GM21723 (cell line): ENCODE results near the gene UGT1A7.
"Not testable (repeated sequence)": the region's sequence is repeated elsewhere in the genome, so short reads cannot be mapped to it uniquely, and the experiment has no call there.

Experiments
- ATAC-seq: cut with Tn5 transposase; IDR thresholded peaks from one replicate; pipeline ENCODE4 v1.9.1; 2021; ENCODE audit warnings: mild to moderate bottlenecking, moderate library complexity; ENCODE audit not compliant: unreplicated experiment

Gene UGT1A7

DNA sequence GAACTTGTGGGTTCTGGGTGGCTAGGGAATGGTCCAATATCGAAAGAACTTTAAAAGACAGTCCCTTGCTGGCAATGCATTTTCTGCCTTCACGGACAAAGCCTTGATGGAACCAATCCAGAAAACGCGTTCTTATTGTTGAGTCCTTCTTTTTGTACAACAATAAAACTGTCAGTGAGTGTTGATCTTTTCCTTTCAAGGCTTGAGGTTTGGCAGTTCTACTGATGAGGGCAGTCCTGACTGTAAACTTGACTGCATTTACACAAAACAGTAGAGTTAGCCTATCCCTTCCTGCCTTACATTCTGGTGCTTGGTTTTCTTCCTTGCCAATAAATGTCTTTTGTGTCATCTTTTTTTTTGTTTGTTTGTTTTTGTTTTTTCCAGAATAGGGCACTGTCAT lies 2.5 kb upstream of the UGT1A7 start:
- no peak for ATAC-seq

DNA sequence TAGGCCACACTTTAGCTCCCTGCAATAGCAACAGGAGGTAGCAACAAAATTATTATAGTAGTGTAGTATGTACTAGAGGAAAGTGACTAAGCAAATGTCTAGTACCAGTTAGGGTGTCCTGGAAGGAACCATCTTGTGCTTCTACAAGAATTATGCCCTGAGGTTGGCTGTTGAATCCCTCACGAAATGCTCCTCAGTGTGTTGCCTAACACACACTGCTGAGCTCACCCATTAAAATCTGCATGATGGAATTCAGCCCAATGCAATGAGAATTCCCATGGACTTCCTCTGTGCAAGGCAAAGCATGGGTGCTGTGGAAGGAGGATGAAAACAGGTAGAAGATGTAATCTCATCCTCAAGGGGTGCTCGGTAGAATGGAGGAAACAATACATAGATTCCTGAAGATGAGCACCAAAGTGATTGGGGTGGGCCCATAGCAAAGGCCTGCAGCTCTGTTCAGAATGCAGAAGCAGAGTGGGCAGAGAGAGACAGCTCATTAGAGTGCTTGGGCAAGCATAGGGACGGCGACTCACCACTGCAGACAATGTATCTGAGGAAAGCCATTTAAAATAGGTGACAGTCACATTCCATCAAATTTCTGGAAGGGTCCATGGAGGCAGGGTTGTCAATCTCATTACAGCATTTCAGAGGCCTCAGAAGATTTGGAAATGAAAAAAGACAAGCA lies 1.2 kb upstream of the UGT1A7 start:
- ATAC-seq: no peak

DNA sequence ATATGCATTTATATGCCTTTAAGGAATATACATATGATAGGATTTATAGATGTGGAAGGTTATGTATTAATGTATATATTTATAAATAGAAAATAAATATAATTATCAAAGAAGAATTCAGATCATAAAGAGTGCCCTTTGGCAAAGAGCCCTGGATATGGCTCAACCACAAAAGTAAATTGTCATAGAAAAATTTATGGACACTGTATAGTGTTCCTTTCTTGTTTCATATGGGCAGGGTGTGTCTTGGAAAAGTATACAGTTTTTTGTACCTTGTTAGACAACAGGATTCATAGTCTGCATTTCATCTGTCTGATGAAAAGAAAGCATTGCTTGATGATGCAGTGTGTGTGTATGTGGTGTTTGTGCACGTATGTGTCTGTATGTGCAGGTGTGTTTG lies 2.9 kb downstream of the UGT1A7 start:
- ATAC-seq: no peak

DNA sequence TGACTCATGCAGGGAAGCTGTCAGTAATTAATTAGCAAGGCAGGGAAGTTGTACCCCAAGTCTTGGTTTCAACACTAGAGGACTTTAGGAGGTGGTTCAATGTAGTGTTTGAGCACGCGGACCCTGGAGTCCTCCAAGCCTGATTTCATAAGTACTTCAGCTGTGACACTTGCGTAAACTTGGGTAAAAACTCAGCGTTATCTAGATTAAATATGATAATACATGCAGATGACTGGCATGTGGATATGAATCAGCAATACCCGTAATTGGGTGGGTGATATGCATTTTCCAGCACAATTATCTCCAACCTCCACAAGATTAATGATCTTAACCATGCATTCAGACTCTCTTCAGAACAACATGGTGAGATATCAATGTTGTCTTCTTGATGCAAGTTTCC lies 5.2 kb downstream of the UGT1A7 start:
- no peak for ATAC-seq

DNA sequence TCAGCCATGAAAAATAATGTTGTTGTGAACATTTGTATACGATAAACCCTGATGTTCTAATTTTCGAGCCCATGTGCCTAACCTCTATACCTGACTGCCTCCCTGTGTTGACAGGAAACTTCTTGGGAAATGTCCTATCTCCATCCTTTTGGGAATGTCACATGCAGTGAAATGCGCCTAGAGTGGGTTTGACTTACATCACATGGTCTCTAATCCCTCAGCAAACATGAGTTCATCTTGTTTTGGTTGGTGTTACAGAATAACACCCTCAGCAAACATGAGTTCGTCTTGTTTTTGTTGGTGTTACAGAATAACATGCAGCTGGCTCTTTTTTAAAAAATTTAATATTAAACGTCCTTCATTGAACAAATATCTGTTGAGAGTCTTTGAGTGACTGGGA lies 6.6 kb downstream of the UGT1A7 start:
- no peak for ATAC-seq

DNA sequence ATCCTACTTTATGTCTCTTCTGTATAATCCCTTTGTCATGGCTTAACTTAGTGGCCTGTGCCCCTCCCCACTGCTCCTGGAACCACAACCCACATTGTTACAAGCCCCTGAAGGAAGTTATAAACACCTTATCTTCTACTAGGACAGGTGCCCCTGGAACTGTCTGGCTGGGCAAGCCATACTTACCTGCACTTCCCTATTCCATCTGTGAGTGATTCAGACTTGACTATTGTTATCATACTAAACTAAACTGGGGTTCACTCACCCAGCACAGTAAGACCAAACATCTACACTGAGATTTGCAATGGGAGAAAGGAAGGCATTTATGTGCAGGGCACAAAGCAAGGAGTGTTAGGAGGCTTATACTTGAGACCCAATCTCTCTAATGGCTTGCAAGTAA lies 7.3 kb downstream of the UGT1A7 start:
- ATAC-seq: no peak

DNA sequence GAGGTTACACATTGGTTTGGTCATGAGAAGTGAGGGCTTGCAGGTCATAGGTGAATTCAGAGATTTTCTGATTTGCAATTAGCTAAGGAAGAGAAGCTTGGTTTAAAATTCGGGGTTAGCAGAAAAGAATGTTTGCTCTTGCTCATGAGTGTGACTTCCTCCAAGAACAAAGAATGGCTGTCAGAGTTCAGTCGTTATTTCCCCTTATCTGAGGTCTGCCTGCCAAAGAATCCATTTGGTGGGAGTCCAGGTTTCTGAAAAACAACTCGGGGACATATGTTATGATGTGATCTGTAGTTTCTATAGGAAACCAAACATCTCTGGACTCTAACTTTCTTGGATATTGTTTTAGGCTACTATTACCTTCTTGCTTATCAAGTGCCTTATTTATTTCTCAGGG lies 7.8 kb downstream of the UGT1A7 start:
- ATAC-seq: no peak

DNA sequence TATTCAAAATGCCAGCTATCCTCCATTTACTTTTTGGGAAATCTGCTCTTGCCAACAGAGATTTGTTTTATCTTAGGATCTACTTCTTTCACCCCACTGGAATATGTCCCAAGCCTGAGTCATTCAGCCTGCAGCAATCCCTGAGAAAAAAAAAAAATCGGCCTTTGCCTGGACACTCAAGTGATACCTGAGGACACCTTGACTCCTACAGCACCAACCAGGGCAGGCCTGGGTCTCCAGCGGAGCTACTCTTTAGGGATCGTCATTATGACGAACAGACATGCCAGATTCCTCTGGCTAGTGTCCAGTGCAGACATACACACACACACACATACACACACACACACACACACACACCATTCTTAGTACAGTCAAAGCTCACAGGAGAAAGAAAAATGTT lies 8.7 kb downstream of the UGT1A7 start:
- no peak for ATAC-seq

DNA sequence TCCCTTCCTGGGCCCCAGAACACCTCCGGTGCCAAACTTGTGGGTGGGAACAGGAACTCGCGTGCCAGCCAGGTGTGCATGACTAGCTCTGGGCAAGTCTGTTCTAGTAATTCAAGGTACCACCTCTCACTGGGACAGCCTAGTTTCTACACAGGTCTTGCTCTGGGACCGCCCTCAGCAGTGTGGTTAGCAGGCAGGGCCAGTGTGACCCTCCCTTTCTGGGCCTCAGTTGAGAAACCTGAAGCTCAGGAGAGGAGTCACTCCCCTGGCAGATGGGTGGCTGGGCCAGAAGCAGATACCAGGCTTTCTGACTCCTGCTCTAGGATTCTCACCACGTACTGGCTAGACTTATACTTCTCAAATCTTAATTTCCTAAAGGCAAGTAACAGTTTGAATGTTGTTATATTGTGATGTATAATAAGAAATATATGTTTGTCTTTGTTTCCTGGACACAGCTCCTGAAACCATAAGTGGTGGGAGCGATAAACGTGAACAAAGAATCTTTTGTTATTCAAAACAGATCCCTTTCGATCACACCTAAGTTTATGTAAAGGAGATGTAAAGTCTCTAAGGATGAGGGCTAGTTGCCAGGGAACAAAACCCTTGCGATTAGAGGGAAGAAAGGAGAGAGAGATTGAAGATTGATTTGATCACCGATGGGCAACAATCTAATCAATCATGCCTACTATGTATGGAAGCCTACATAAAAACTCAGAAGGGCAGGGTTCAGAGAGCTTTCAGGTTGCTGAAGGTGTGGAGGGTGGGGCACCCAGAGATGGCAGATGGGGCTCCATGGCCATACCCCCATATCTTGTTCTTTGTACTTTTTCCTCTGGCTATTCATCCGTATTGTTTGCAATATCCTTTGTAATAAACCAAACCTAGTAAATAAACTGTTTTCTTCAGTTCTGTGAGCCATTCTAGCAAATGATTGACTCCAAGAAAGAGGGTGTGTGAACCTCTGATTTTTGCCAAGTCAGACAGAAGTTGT lies 10.0 kb downstream of the UGT1A7 start:
- ATAC-seq: no peak

DNA sequence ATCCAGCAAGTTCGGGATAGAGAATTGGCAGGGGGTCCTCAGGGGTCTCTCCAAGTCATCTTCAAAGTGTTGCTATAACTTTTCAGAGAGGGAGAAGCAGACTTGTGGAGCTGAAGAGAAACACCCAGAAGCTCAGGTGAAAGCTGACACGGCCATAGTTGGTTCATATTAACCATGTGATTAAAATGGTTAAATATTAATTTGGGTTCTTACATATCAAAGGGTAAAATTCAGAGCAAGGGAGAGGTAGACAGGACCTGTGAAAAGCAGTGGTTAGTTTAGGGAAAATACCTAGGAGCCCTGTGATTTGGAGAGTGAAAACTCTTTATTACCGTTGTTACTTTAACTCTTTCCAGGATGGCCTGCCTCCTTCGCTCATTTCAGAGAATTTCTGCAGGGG lies 10.9 kb downstream of the UGT1A7 start, which contains the start of gene UGT1A6:
Gene UGT1A6, plus strand, starts transcription at position 243 of the 400 bp plus-strand sequence. Its CDS starts 115 bp downstream, at position 358.
- no peak for ATAC-seq

DNA sequence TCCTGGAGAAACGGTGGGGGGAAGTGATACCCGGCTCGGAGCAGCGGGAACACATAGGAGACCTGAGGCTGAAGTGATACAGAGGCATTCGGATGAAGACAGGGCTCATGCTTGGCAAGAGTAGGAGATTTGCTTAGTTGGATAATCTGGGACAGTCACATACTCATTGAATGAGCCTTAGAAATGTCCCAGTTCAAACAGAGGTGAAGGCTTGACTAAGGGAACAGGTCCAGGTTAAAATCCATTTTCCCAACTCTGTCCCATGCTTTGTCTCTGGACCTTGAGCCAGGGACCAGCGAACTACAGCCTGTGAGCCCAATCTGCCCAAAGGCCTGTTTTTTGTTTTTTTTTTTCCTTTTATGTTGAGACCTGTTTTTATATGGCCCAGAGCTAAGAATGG lies 12.3 kb downstream of the UGT1A7 start:
- no peak for ATAC-seq

DNA sequence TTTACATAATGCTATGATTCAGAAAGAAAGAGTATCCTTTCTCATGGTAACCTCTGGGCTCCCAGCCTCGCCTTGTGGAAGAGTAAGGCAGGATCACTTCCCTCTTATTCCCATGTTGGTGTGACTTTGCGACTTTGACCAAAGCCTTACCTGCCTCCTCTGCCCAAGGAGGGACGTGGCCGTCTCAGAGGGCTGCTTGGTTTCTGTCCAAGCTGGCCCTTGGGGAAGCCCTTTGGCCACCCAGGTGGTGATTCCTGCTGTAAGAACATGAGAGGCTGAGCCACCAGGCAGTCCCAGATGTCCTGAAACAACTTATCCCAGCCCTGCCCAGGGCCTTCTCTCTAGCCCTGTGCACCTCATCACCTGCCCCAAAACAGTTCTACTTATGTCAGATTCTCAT lies 17.0 kb downstream of the UGT1A7 start:
- ATAC-seq: no peak

DNA sequence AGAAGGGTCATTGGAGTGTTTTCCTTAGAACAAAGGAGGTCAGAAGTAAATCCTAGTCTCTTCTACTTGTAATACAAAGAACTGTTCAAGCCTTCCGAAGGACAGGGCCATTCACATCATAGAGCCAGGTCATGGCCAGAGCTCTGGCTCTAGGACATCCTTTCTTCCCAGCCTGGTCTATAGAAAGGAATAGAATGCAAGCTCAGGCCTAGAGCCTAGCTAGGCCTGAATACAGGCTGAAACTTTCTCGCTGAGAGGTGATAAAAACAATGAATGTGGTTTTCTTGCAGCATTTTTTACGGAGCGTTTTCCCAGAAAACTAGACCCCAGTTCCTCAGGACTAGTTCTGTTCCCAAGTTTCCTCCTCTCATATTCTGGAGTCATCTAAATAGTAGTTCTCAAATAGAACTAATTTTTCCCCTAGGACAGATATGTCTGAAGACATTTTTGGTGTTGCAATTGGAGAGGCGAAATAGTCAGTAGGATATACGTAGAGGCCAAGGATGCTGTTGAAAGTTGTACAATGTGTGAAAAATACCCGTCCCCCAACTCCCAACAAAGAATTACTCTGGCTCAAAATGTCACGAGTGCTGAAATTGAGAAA lies 17.8 kb downstream of the UGT1A7 start:
- no peak for ATAC-seq

DNA sequence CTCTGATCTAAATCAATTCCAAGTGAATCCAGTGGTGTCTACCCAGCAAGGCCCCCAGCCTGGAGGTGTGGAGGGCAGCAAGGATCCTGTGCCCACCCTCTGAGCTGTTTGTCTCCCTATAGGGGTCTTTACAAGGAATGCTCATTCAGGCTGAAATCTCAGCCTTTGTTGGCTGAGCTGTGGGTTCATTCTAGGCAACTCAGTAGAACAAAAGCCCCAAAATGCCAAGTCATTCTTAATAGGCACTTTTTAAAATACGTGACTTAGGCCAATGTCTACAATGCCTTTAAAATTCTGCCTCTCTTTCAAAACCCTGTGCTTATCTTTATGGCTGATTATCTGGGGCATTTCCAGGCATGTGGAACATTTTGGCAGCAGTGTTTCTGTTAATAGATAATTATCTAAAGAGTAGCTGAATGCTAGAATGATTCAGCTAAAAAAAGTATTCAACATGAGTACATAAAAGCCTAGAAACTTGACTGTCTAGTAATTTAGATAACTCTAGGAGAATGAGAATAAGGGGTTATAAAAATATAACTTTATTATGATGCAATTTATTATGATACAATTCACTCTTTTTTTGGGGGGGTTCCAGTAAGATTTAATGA lies 18.4 kb downstream of the UGT1A7 start:
- ATAC-seq: no peak

DNA sequence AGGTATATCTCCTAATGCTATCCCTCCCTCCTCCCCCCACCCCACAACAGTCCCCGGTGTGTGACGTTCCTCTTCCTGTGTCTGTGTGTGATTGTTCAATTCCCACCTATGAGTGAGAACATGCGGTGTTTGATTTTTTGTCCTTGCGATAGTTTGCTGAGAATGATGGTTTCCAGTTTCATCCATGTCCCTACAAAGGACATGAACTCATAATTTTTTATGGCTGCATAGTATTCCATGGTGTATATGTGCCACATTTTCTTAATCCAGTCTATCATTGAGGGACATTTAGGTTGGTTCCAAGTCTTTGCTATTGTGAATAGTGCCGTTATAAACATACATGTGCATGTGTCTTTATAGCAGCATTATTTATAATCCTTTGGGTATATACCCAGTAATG lies 19.1 kb downstream of the UGT1A7 start:
- not testable (repeated sequence) for ATAC-seq

DNA sequence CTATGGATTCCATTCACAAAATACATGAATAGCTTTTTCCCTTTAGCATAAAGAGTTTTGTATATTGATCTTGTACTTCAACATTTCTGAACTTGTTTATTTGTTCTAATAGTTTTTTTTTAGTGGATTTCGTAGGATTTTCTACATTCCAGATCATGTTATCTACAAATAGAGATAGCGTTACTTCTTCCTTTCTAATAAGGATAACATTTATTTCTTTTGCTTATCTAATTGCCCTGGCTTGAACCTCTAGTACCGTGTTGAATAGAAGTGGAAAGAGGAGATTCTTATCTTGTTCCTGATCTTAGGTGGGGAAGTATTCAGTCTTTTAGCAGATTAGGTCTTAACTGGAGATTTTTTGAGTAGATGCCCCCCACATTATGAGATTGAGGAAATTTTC lies 20.5 kb downstream of the UGT1A7 start:
- ATAC-seq: no peak

DNA sequence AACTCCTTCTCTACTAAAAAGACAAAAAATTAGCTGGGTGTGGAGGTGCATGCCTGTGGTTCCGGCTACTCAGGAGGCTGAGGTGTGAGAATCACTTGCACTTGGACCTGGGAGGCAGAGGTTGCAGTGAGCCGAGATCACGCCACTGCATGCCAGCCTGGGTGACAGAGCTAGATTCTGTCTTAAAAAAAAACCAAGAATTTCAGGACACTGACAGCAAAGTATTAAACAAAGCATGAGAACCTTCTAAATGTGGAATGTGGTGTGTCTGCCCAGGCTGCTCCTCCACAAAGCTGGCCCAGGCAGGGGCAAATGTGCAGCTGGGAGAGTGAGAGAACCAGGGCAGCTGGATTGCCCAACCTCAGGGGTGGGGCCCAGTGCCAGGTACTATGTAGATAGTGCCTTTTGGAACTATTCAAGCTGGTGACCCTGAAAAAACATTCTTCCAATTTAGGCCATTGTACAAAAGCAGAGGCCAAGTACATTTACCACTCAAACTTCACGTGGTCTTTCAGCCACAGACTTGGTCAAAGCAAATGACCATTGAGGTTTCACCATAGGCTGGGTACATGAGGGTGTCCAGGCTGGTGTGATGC lies 24.3 kb downstream of the UGT1A7 start:
- ATAC-seq: no peak

DNA sequence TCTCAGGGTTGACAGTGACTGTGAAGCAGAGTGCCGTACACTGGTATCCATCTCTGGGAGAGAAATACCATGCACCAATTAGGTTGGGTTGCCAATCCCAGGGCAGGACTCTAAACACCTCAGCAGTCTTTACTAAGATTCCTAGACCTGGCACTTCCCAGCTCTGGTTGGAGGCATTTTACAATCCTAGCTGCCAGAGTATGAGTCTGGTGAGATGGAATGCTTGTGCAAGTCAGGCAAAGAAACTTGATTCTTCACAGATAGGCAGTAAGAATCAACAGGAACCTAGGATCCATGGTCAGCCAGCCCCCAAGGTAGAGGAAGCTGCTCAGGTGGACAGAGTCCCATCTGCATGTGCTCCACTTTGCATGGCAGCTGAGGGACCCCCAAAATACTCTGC lies 25.0 kb downstream of the UGT1A7 start:
- no peak for ATAC-seq

DNA sequence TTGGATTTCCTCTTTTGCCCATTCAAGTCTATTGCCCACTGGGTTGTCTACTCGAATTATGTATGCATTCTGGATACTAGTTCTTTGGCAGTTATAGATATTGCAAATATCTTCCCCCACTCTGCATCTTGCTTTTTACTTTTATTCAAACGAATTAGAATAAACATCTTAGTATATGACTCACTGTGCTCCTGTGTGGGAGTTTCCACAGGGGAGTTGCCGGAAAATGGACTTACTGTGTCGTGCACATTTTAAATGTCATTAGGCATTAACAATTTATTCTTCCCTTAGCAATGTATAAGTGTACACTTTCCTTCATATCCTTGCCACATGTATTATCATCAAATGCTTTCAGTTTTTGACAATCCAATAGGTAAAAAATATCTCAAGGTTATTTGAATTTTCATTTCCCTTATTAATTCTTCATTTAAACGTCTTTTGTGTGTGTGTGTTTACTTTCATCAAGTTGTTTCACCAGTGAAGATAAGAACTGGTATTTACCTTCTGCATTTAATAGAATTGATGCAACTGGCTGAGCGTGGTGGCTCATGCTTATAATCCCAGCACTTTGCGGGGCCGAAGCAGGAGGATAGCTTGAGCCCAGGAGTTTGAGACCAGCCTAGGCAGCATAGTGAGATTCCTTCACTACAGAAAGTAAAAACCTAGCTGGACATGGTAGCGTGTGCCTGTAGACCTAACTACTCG lies 26.4 kb downstream of the UGT1A7 start:
- ATAC-seq: no peak

DNA sequence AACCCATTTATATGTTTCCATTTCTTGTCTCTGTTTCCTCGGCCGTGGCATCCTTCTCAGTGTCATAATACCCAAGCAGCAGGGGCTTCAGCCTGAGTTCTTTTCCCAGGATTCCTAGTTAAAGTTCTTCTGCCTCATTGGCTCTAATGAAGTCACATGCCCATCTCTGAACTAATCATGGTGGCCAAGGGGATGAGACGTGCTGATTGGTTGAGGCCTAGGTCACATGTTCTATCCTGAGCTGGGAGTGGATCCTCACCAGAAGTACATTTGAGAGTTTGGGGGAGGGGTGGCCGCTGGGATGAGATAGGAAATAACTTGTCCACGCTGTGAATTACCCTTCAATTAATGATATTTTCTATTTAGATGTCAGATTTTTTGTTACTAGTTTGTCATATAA lies 27.2 kb downstream of the UGT1A7 start:
- ATAC-seq: no peak
